ENCODE measurements around the gene KANK2.
"Not testable (repeated sequence)": the region's sequence is repeated elsewhere in the genome, so short reads cannot be mapped to it uniquely, and the experiment has no call there.

The KANK2 gene

GRCh38 chr19:11169896-11170678, 27.3 kb downstream of the KANK2 start:
- no peak for DNase-seq

GRCh38 chr19:11168568-11168967, 28.8 kb downstream of the KANK2 start:
- no peak for DNase-seq

DNA sequence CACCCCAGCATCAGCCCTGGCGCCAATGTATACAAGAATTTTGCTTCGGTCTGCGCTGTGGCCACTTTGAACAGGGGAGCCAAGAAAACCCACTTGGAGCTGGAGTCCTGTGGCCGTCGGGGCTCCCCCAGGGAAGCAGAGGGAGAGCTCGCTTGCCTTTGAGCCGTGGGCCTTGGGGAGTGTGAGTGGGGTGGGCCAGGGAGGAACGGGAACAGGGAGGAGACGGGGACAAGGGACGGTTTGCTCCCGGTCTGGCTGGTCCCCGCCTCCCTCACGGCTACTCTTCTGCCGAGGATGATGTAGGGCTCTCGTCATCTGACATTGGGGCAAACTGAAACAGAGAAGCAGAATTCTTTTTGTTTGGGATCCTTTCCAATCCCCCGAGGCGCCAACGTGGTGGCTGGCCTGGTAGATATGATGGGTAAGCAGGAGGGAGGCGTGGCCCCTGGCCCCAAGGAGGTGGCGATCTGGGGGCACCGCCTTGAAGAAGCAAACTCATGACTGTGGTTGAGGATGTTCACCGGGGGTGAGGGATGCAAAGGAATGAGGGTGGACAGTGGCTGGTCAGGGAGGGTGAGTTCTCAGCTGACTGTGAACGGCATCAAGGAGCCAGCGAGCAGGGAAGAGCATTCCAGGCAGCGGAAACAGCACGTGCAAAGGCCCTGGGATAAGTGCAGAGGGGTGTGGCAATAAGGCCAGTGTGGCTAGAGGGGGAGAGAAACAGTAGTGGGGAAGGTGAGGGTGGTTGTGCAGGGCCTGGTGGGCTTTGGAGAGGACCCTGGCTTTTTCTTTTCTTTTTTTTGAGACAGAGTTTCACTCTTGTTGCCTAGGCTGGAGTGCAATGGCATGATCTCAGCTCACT, 30.8 kb downstream of the KANK2 start:
- DNase-seq, result no peak

GRCh38 chr19:11165486-11166030, 31.8 kb downstream of the KANK2 start:
- DNase-seq, result no peak

- no peak for DNase-seq
Observed at GRCh38 chr19:11164879-11165406, 32.4 kb downstream of the KANK2 start.

- DNase-seq, result no peak
Observed at GRCh38 chr19:11164296-11164695, 33.0 kb downstream of the KANK2 start.

DNA sequence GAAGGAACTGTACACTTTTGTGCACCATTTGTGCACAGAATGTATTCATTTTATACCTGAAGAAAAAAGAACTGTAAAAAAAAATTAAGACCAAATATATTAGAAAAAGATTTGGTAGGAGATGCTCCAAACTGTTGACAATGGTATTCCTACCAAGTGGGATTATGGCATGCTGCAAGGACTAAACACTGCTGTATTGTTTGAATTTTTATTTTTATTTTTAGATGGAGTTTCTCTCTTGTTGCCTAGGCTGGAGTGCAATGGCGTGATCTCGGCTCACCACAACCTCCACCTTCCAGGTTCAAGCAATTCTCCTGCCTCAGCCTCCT, 36.9 kb downstream of the KANK2 start:
- DNase-seq, result not testable (repeated sequence)

DNA sequence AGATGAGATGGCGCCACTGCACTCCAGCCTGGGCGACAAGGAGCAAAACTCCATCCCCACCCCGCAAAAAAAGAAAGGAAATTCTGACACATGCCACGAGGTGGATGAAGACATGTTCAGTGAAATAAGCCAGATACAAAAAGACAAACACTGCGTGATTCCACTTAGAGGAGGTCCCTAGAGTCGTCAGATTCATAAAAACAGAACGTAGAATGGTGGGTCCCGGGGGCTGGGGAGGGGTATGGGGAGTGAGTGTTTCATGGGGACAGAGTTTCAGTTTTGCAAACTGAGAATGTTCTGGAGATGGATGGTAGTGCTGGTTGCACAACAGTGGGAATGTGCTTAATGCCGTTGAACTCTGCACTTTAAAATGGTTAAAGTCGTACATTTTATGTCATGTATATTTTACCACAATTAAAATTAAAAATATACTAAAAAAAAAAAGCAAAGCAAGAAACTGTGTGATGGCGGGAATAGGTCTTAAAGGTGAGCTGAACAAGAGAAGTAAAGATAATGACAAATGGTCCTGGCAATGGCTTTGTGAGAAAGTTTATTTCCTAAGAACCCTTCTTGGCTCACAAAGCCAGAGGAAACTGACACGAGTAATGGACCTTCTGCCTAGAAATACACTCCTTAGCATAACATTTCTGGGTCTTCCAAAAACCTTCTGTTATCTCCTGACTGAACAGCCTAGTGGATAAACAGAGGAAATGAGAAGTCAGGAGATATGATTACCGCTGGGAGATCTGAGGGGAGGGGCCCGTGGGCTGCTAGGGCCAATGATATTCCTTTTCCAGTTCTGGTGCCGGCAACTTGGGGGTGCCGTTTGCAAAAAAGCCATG, 37.5 kb downstream of the KANK2 start:
- DNase-seq, result no peak

DNA sequence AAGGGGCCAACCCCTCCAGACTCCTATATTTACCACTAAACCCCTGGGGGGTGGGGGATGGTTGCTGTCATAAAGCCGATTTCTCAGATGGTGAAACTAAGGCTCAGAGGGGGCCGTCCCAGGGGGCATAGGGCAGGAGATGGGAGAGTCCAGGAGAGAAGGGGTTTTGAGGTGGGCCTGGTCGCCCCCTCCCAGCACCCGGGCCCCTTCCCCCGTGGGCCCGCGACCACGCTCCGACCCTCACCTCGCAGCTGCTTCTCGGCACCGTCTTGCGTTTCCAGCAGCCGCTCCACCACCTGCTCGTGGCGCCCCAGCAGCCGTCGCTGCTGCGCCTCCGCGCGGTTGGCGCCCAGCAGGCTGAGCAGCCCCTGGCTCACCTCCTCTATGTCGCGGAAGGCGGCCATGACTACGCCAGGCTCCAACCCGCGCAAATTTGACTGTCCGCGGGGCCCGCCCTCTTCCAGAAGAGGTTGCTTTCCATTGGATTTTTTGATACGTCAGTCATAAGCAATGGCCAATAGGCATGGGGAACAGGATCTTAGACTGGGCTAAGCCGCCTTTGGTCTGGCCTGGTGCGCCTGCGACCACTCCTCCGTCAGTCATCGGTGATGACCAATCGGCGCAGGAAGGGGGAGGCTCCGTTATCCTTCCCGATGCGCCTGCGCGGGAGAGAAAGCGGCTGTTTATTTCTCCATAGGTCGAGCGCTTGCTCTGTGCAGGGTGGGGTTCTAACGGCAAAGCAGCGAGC, 41.8 kb downstream of the KANK2 start, which contains the start of gene SPC24:
Gene SPC24 (minus strand): TSS at position 410 of the 748 bp plus-strand sequence. CDS start 6 bp downstream, at position 404.
- DNase-seq, result peak; percentile 98

DNA sequence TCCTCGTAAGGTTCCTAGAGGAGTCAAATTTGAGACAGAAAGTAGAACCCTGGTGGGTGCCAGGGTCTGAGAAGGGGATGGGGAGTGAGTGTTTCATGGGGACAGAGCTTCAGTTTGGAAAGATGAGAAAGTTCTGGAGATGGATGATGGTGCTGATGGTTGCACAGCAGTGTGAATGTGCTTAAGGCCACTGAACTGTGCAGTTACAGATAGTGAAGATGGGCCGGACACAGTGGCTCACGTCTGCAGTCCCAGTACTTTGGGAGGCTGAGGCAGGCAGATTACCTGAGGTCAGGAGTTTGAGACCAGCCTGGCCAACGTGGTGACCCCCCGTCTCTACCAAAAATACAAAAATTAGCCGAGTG, 42.7 kb downstream of the KANK2 start:
- DNase-seq, result no peak

DNA sequence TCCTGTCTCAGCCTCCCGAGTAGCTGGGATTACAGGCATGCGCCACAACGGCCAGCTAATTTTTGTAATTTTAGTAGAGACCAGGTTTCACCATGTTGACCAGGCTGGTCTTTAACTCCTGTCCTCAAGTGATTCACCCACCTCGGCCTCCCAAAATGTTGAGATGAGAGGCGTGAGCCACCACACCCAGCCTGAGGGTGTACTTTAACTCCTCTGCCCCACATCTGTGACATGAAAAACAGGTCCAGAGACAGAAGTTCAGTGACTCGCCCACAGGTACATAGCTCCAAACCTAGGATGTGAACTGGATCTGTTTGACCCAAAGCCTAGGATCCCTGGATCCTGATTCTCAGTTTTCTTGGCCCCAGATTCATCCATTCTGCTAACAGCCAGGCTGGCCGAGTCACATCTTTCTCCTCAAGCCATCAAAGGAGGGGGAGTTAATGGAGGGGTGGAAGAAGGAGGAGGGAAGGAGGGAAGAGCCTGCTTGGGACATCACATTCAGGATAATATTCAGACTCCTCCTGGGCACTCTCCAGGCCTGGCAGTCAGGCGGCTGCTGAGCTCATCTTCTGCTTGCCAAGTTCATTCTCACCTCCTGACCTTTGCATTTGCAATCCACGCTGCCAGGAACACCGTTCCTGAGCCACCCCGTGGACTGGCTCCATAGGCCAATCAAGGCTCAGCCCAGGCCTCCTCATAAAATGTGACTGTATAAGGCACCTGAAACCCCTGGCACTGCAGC, 44.9 kb downstream of the KANK2 start:
- DNase-seq, result no peak

- DNase-seq, result no peak
Observed at GRCh38 chr19:11151181-11151580, 46.2 kb downstream of the KANK2 start.

GRCh38 chr19:11148001-11148400, 49.3 kb downstream of the KANK2 start:
- no peak for DNase-seq

- no peak for DNase-seq
Observed at GRCh38 chr19:11145536-11145924, 51.8 kb downstream of the KANK2 start.

- no peak for DNase-seq
Observed at GRCh38 chr19:11142528-11143171, 54.7 kb downstream of the KANK2 start.

DNA sequence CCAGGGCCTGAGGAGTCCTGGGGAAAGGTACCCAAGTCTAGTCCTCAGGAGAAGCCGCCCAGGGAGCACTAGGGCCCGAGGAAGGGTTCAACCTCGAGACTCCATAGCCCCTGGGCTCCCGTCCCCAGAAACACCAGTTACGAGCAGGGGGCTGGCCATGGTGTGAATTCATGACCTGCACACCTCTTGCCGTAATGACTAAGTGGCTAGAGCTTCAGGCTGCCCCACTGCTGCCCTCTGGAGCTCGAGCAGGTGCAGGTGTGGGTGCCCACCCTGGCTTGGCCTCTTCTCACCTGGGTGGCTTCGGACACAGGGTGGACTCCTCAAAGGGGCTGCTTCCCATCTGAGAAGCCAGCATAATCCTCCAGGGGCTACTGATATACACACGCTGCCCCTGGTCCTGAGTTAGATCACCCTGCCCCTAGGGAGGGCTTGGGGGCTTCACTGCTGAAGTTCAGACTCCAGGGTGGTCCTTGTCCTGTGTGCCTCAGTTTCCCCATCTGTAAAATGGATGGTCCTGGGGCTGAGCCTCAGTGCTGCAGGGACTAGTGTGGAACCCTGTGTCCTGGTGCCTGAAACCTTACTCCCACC, 55.3 kb downstream of the KANK2 start:
- DNase-seq, result no peak

GRCh38 chr19:11140896-11141295, 56.4 kb downstream of the KANK2 start:
- DNase-seq, result no peak

DNA sequence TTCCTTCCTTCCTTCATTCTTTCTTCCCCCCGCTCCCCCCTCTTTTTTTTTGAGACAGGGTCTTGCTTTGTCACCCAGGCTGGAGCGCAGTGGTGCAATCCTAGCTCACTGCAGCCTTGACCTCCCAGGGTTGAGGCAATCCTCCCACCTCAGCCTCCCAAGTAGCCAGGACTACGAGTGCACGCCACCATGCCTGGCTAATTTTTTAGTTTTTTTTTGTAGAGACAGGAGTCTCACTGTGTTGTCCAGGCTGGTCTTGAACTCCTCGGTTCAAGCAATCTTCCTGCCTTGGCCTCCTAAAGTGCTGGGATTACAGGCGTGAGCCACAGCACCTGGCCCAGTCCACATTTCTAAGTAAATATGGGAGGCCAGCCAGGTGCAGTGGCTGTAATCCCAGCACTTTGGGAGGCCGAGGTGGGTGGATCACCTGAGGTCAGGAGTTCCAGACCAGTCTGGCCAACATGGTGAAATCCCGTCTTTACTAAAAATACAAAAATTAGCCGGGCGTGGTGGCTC, 57.3 kb downstream of the KANK2 start:
- not testable (repeated sequence) for DNase-seq

DNA sequence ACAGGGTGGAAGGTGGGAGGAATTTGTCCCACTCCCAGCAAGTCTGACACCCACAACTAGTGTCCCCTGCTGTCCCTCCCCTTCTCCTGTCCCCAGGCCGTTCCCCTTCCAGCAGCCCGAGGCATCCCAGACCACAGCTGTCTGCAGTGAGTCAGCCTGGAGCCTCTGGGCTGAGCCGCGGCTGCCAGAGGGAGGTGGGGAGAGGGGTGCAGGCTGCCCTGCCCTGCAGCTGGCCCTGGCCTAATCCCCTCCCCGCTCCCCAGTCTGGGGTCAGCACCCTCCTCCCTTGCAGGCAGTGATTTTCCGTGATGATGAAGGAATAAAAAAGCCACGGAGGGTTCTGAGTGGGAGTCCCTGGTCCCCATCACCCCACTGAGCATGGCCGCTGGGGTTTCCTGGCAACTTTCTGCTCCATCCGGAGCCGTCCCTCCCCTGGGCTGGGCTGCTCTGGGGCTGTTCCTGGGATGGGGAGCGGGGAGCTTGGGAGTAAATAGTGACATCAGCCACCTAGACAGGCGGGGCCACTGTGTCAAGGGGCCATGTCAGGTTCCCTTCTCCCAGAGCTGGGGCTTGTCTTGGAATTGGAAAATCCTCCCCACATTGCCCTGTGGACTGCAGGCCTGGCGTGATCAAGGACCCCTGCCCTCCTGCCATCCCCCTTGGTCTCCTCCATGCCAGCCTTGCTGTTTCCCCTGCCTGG, 58.6 kb downstream of the KANK2 start:
- DNase-seq, result peak; percentile 48 to 59
